GM12875 (cell line): ENCODE data around the gene AADAC.
"Not testable (repeated sequence)": the region's sequence is repeated elsewhere in the genome, so short reads cannot be mapped to it uniquely, and the experiment has no call there.

Experiments
- H3K4me3 ChIP-seq: one replicate; pipeline ENCODE4 v1.5.1; 2011; ENCODE audit warnings: low read depth, low read length, control low read depth
- TF ChIP-seq, protein P1 (sequence below): IDR thresholded peaks from 2 replicates; pipeline ENCODE4 v1.5.1; 2011; ENCODE audit warnings: low read depth, mild to moderate bottlenecking, control low read depth, inconsistent platforms, low read length, moderate library complexity, borderline replicate concordance; ENCODE audit not compliant: insufficient read depth

The AADAC gene

GRCh38 chr3:151837057-151837456, 23.1 kb downstream of the AADAC start:
- TF ChIP-seq, protein P1, sequence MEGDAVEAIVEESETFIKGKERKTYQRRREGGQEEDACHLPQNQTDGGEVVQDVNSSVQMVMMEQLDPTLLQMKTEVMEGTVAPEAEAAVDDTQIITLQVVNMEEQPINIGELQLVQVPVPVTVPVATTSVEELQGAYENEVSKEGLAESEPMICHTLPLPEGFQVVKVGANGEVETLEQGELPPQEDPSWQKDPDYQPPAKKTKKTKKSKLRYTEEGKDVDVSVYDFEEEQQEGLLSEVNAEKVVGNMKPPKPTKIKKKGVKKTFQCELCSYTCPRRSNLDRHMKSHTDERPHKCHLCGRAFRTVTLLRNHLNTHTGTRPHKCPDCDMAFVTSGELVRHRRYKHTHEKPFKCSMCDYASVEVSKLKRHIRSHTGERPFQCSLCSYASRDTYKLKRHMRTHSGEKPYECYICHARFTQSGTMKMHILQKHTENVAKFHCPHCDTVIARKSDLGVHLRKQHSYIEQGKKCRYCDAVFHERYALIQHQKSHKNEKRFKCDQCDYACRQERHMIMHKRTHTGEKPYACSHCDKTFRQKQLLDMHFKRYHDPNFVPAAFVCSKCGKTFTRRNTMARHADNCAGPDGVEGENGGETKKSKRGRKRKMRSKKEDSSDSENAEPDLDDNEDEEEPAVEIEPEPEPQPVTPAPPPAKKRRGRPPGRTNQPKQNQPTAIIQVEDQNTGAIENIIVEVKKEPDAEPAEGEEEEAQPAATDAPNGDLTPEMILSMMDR = no peak
- H3K4me3 ChIP-seq = no peak overlapping the region

- TF ChIP-seq, protein P1 = peak; percentile 53; the same call in 1 of the 2 replicates
Observed at GRCh38 chr3:151838574-151839312, 24.8 kb downstream of the AADAC start.

DNA sequence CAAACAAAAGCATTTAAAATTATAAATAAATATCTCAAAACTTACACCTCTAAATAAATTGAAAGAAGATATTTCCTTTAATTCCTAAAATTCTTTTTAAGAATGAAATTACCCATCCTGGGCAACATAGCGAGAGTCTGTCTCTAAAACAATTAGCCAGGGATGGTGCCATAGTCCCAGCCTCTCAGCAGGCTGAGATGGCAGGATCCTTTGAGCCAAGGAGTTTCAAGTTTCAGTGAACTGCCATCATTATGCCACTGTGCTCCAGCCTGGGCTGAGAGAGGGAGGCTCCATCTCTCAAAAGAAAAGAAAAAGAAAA, 25.4 kb downstream of the AADAC start:
- TF ChIP-seq, protein P1 = no peak
- H3K4me3 ChIP-seq = no peak overlapping the region

More at GRCh38 chr3:151838574-151839312, 24.8 kb downstream of the AADAC start:
- H3K4me3 ChIP-seq = no peak overlapping the region

DNA sequence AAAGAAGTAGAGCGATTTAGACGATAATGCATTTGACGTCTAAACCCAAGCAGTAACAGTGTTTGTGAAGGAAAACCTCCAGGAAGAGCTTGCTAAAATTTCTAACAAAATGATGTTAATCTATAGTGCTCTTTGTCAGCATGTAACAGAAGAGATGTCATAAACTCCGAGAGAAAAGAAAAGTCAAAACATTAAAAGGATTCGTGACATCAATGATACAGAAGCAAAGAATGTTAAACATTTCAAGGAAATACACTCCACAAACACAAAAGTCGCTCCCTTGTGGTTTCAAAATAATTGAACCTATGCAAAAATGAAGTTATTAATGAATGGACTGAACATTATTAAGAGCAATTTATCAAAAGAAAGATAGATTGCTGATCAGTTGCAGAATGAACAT, 27.9 kb downstream of the AADAC start:
- H3K4me3 ChIP-seq = no peak overlapping the region
- TF ChIP-seq, protein P1 = no peak

GRCh38 chr3:151843275-151843674, 29.4 kb downstream of the AADAC start:
- no peak overlapping the region for H3K4me3 ChIP-seq
- TF ChIP-seq, protein P1 = no peak

DNA sequence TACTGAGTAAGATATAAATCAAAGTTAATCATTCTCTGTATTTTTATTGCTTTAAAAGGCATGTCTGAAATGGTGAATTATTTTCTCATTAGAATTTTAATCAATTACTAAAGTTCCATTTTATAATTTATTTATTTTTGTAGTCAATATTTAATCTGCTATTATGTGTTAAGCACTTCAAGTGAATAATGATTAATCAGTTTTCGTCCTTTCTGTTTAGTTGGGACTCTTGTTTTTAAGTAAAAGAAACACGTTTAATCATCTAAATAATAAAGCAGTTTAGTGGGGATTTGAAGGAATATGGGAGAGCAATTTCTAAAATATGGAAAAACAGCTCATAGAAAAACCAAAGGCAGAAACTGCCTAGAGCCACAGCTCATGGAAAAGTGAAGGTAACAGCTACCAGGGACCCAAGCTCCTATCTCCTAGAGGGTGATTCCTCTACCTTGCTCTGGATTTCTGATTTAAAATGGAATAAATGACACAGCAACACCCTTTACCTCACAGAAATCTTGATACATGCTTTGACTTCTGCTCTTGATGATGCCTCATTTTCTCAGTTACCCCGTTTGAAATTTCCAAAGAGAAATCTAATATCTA, 31.5 kb downstream of the AADAC start:
- TF ChIP-seq, protein P1 = no peak
- H3K4me3 ChIP-seq = no peak overlapping the region

GRCh38 chr3:151850065-151850464, 36.1 kb downstream of the AADAC start:
- H3K4me3 ChIP-seq = not testable (repeated sequence)
